GM10266 (cell line): ENCODE results near the gene PMEPA1.

Source experiments
- DNase-seq: peaks from one replicate; pipeline ENCODE4 v3.0.0; 2012; ENCODE audit errors: extremely low spot score
- CTCF ChIP-seq: IDR thresholded peaks from 2 replicates; pipeline ENCODE4 v1.5.1; 2012; ENCODE audit warnings: mild to moderate bottlenecking, low read depth; ENCODE audit not compliant: control insufficient read depth, insufficient read depth; ENCODE audit errors: missing control alignments

PMEPA1 gene

GRCh38 chr20:57620274-57620990 lies 89.4 kb downstream of the PMEPA1 start, which contains the start of gene ZBP1:
TSS of gene ZBP1 (minus strand) at chr20:57620426. CDS start at chr20:57620295, 131 bp downstream.
- TF ChIP-seq CTCF = no peak
- peak; percentile 76 for DNase-seq

- DNase-seq = peak; percentile 79
- no peak for TF ChIP-seq CTCF
Measured at GRCh38 chr20:57619051-57619831, 90.6 kb downstream of the PMEPA1 start.

GRCh38 chr20:57618764-57619050 lies 91.1 kb downstream of the PMEPA1 start:
- TF ChIP-seq CTCF = no peak
- no peak for DNase-seq

GRCh38 chr20:57618091-57618763 lies 91.6 kb downstream of the PMEPA1 start:
- TF ChIP-seq CTCF = no peak
- no peak for DNase-seq

- TF ChIP-seq CTCF = no peak
- no peak for DNase-seq
Measured at GRCh38 chr20:57617079-57617795, 92.6 kb downstream of the PMEPA1 start.

GRCh38 chr20:57616143-57616951 lies 93.5 kb downstream of the PMEPA1 start:
- TF ChIP-seq CTCF = no peak

More at GRCh38 chr20:57616143-57616951, 93.5 kb downstream of the PMEPA1 start:
- DNase-seq = no peak
